ENCODE measurements around the gene RAPGEF5.
A peak's percentile ranks its signal among the peaks of the same experiment; 100 is the strongest.

DNA sequence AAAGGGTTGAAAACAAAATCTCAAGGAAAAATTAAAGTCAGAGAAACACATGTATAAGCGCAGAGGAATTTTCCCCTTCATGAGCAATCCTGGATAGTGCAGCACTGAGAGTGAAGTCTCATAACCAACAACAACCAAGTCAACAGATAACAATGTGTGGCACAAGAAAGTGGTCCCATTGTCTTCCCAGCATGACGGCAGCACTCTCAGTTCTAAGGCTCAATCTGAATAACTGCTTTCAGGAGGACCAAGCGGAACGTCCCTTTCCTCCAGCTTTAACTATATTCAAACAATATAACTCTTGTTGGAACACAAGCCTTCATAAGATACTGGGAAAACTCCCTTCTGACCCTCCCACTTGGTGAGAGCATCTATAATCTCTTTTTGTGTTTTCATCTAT lies 137.9 kb downstream of the RAPGEF5 start:
- peak; percentile 23 to 67 for TF ChIP-seq POLR2AphosphoS5 (IDR thresholded peaks at IDR 0.05)
- TF ChIP-seq, protein P1, sequence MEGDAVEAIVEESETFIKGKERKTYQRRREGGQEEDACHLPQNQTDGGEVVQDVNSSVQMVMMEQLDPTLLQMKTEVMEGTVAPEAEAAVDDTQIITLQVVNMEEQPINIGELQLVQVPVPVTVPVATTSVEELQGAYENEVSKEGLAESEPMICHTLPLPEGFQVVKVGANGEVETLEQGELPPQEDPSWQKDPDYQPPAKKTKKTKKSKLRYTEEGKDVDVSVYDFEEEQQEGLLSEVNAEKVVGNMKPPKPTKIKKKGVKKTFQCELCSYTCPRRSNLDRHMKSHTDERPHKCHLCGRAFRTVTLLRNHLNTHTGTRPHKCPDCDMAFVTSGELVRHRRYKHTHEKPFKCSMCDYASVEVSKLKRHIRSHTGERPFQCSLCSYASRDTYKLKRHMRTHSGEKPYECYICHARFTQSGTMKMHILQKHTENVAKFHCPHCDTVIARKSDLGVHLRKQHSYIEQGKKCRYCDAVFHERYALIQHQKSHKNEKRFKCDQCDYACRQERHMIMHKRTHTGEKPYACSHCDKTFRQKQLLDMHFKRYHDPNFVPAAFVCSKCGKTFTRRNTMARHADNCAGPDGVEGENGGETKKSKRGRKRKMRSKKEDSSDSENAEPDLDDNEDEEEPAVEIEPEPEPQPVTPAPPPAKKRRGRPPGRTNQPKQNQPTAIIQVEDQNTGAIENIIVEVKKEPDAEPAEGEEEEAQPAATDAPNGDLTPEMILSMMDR (IDR thresholded peaks at IDR 0.05) = no peak
- no peak for TF ChIP-seq POLR2A (IDR thresholded peaks at IDR 0.05; ENCODE audit: low read depth)
- TF ChIP-seq EP300 (IDR thresholded peaks at IDR 0.05) = no peak

All from esophagus muscularis mucosa (tissue), 4 donors.